NCI-H1048 (cell line): ENCODE results near the gene HPS1.

Source experiments
- DNase-seq: peaks from one replicate; lab custom pipeline; 2025; lab: John Stamatoyannopoulos, UW

Gene HPS1

DNA sequence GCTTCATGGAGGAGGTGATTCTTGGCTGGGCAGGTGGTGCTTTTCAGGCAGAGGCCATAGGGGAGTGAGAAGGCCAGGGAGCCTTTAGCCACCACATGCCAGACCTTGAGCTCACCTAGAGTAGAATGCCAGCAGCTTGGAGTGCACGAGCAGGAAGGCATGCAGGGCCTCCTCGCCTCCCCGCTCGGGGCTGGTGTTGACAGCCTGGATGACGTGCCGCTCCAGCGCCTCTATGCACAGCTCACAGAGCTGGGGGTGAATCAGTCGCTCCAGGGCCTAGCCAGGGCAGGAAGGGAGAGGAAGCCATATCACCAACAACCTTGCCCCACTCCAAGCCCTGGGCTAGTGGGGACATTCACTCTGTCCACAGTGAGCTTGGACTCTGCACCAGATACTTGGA is 15.7 kb downstream of the HPS1 start:
- no peak for DNase-seq

DNA sequence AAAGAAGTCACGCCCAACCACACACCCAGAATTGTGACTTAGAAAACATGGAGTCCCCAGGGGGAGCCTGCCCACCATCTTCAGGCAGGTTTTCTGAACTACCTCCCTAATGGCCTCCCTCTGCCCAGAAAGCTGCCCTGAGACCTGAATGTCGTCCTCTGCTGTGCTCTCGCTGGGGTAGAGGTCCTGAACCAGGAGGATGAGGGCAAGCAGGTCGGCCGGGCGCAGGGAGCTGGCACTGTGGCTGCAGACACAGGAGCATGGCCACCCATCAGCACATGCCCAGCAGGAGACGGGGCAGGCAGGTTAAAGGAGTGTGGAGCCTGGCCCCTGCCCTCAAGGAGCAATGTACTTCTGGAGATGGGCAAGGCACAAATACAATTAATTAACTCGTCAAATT is 16.3 kb downstream of the HPS1 start:
- DNase-seq = no peak

DNA sequence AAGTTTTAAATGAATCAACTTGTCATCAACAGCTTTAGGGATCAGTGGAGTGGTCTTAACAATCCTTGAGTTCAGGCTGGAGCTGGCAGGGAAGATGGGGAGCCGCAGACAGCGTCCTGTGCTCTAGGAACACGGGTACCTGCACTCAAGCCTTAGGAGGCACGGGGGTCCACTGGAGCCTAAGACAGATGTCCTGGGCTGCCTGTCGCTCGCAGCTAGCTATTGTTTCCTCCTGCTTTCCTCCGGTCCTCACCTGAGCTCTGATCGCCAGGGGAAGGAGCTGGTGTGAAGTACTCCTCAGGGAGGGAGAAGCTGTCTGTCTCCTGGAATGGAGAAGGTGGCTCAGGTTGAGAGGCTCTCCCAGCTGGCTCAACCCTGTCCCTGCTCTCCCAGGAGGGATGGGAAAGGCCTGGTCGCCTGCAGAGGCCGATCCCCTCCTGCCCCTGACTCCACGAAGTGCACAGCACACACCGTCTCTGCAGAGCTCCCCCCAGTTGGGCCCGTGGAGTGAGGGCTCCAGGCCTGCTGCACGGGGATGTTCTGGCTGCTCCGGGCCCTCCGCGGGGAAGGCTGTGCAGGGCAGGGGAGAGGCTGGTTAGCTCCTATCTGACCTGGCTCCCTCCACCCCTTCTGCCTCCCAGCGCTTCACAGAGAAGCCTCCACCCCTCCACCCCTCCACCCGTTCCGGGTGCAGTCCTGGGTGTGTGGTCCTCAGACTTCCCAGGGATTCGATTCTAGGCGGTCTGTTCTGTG is 17.2 kb downstream of the HPS1 start:
- DNase-seq = no peak

DNA sequence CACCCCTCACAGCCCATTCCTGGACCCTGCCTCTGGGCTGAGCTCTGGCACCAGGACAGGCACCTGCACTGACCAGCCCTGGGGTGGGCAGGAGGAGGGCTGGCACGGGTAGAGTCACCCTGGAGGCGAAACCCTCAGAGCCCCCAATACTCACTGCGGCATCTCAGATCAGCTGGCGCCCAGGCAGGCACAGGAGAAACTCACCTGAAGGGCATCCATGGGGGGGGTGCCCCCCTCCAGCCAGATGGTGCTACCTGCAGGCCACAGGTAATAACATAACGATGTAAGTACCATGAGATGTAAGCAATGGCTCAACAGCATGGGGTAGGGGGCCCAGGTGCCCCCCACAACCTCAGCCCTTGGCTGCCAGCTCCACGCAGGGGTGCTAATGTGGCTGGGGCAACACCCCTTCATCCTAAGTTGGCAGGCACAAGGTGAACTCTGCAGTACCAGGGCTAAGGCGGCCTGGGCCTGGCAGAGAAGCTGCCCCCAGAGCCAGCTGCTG is 19.7 kb downstream of the HPS1 start:
- no peak for DNase-seq

GRCh38 chr10:98425511-98426352 is 21.0 kb downstream of the HPS1 start:
- no peak for DNase-seq

DNA sequence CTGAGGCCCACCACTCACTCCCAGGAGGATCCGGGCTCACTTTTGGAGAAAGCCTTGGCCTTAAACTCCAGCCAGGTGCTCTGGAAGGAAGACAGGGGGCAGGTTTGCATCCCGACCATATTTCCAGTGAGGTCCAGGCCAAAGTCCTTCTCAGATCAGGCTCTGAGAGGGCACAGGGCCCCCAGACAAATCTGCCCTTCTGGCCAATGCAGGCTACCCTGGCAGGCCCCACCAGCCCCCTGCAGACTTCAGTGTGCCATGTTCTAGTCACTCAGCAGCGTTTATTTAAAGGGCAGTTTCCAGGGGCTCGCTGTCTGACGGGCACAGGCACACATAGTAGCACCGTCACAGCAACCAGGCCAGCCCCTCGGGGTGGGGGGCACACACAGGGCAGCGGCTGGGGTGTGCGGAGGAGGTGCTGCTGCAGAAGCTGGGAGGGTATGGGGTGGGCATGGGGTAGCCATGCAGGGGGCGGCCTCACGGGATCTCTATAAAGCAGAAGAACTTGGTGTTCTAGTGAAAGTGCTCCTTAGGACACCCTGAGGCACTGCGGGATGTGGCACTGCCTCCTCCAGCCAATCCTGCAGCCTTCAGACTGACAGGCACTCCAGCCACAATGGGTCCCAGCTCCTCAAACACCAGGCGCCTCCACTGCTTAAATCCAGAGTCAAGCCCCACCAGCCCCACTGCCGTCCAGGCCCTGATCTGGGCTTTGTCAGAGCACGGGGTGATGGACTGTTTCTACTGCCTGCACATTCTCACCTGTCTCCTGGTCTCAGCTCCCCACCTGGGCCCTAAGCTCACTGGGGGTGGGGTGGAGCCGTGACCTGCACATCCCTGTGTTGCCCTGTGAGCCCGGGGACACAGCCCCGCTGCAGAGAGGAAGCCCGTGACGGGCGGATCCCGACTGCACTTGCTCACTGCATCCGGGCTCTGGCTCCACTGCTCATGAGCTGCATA is 22.2 kb downstream of the HPS1 start:
- DNase-seq = no peak

DNA sequence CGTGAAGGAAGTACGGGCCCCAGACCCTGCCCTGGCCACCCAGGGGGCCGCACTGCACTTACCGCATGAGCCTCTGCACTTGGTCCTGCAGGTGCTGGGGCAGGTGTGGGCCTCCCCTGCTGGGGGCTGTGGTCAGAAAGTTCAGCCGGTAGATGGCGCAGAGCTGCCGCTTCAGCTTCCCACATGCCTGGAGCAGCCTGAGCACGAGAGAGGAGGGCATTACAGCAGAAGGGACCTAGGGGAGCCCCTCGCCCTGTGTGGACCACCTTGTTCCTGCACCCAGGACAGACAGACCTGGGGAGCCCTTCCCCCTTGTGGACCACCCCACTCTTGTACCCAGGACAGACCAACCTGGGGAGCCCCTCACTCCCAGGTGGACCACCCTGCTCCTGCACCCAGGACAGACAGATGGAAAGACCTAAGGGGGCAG is 23.0 kb downstream of the HPS1 start:
- DNase-seq = no peak

DNA sequence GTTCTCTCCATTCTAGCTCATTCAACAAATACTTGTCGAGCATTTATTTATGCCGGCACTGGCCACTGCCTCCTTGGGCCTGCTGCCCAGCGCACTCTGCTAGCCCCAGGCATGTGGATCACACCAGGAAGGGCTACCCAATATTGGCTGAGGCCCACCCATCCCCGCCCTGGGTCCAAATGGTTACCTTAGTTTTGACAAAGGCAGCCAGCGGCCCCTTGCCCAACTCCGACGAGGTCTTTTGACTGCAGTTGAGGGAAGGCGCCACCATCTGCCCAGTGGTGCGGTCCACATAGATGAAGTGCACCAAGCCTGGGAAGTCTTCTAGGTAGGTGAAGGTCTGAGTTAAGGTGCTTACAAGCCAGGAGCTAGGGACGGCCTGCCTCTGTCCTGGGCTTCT is 24.6 kb downstream of the HPS1 start:
- DNase-seq = no peak

- no peak for DNase-seq
Observed at GRCh38 chr10:98420786-98421185, 25.9 kb downstream of the HPS1 start.

- no peak for DNase-seq
Observed at GRCh38 chr10:98419469-98420261, 27.1 kb downstream of the HPS1 start.

GRCh38 chr10:98418665-98419468 is 27.9 kb downstream of the HPS1 start:
- no peak for DNase-seq

- no peak for DNase-seq
Observed at GRCh38 chr10:98417973-98418664, 28.6 kb downstream of the HPS1 start.

GRCh38 chr10:98417481-98417959 is 29.2 kb downstream of the HPS1 start:
- DNase-seq = no peak

- no peak for DNase-seq
Observed at GRCh38 chr10:98416606-98417388, 29.9 kb downstream of the HPS1 start.

DNA sequence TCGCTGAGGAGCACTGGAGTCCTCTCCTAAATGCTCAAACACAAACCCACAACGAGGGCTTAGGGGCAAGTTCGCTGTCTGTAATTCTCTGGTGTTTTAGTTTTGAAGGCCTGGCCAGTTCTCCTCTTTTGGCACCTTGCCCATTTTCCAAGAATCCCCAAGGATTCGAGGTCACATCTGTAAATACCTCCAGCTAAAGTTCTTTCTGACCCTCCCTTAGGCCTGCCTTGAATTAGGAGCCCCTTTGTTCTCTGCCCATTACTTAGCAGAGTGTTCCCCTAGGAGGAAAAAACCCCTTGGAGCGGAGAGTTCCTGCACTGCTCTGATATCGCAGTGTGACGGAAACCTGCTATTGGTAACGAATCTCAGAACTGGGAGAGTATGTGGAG is 31.0 kb downstream of the HPS1 start:
- DNase-seq = no peak

GRCh38 chr10:98414932-98415730 is 31.6 kb downstream of the HPS1 start, which contains the start of gene PYROXD2:
Gene PYROXD2 (minus strand): TSS chr10:98415182. CDS start chr10:98415135, 47 bp downstream.
- no peak for DNase-seq

DNA sequence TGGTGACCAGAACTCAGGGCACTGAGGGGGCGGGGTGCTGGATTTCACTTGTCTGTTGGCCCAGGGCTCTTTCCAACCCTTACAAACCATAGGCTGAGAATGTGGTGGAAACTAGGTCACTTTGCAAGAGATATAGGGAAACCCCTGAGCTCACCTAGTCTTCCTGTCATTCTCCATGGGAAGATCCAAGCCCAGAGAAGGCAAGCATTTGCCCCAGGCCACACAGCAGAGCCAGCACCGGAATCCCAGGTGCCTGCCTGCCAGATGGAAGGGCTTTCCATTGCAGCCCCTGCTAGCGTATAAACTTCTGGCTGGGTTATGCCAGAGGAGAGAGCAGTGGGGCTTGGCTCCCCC is 32.2 kb downstream of the HPS1 start:
- DNase-seq = no peak

DNA sequence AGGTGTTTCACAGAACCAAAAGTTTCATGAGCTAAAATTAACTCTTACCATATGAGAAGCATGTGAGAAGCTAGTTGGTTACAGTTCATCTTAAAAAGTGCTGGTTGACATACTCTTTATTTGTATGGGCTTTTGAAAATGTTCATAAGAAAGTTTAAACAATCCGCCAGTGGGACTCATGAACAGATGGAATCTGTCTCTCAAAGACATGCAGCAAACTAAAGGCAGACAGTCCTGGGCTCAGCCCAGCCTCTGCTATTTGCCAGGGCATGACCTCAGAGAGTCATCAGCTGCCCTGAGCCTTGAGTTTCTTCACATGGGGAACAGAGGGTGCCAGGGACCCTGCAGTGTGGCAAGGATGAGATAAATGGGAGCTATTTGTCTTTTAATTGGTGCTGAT is 35.0 kb downstream of the HPS1 start:
- no peak for DNase-seq
